EH (cell line): Measurements from ENCODE around the gene ATP6V1G2.
"Not testable (repeated sequence)": the region's sequence is repeated elsewhere in the genome, so short reads cannot be mapped to it uniquely, and the experiment has no call there.

Experiments
- DNase-seq: peaks from one replicate; pipeline ENCODE4 v3.0.0-alpha.2; 2015; ENCODE audit warnings: low read depth

The ATP6V1G2 gene

GRCh38 chr6:31529329-31530150 lies 16.9 kb downstream of the ATP6V1G2 start:
- peak; percentile 13 for DNase-seq

GRCh38 chr6:31528821-31529328 lies 17.5 kb downstream of the ATP6V1G2 start, which contains the start of gene MCCD1:
MCCD1 (plus strand) TSS chr6:31528962; CDS start chr6:31529015, 53 bp downstream.
- peak; percentile 7 for DNase-seq

GRCh38 chr6:31528307-31528777 lies 18.1 kb downstream of the ATP6V1G2 start:
- DNase-seq = peak; percentile 20

GRCh38 chr6:31525932-31526591 lies 20.3 kb downstream of the ATP6V1G2 start:
- DNase-seq = peak; percentile 80

GRCh38 chr6:31525553-31525931 lies 20.9 kb downstream of the ATP6V1G2 start:
- peak; percentile 12 for DNase-seq

GRCh38 chr6:31521835-31522234 lies 24.6 kb downstream of the ATP6V1G2 start:
- no peak for DNase-seq

GRCh38 chr6:31513456-31514165 lies 32.8 kb downstream of the ATP6V1G2 start:
- peak; percentile 72 for DNase-seq

GRCh38 chr6:31510007-31510406 lies 36.4 kb downstream of the ATP6V1G2 start:
- peak; percentile 23 for DNase-seq

GRCh38 chr6:31509036-31509435 lies 37.4 kb downstream of the ATP6V1G2 start:
- DNase-seq = not testable (repeated sequence)

GRCh38 chr6:31502586-31502985 lies 43.8 kb downstream of the ATP6V1G2 start:
- DNase-seq = no peak

- not testable (repeated sequence) for DNase-seq
Observed at GRCh38 chr6:31499648-31500047, 46.8 kb downstream of the ATP6V1G2 start.

GRCh38 chr6:31498748-31499147 lies 47.7 kb downstream of the ATP6V1G2 start:
- DNase-seq = no peak

GRCh38 chr6:31497531-31498476 lies 48.6 kb downstream of the ATP6V1G2 start, which contains the start of gene MICB:
MICB (plus strand) TSS chr6:31498145; CDS start chr6:31498194, 49 bp downstream.
- DNase-seq = peak; percentile 81

- DNase-seq = not testable (repeated sequence)
Observed at GRCh38 chr6:31496826-31497225, 49.6 kb downstream of the ATP6V1G2 start.

- peak; percentile 81 for DNase-seq
Observed at GRCh38 chr6:31495580-31495979, 50.8 kb downstream of the ATP6V1G2 start.
